HepG2 (cell line): Measurements from ENCODE around the gene PTPRC. TPM values are rescaled to one million over a fixed set of nuclear protein-coding genes. Genes with fewer than 3 reads are reported as not detected.

Source experiments
- ATAC-seq: fragments of 200-7000 bp; cut with Tn5 transposase; 3 replicates; pipeline ENCODE4 v1.9.1; 2020; ENCODE audit warnings: mild to moderate bottlenecking, moderate library complexity
- BruUV-seq: library from RNA; stranded (reverse); fragments of 400-500 nt; replicated peaks from 2 replicates; lab custom pipeline; 2021; lab: Mats Ljungman, UMichigan
- CTCF ChIA-PET: fragments of 300-600 bp; formaldehyde crosslinking; extraction: SDS; loops from one replicate; lab custom pipeline; 2021; ENCODE audit warnings: low total read pairs, inconsistent platforms, low intra/inter-chr PET ratio; lab: Yijun Ruan, JAX
- POLR2A ChIA-PET: fragments of 350-600 bp; sonication (Branson Sonifier 250); formaldehyde crosslinking; loops from one replicate; lab custom pipeline; 2020; ENCODE audit warnings: antibody characterized with exemption, inconsistent platforms; lab: Yijun Ruan, JAX
- DNase-seq: peaks from one replicate; pipeline ENCODE4 v3.0.0-alpha.2; 2015; ENCODE audit warnings: low spot score
- FAIRE-seq: peaks from 3 replicates; lab custom pipeline; 2011; peaks lifted over from hg19 to GRCh38; lab: Jason Lieb, UNC
- H2AFZ ChIP-seq: one replicate; pipeline ENCODE4 v1.6.1; 2011; ENCODE audit warnings: low read length, inconsistent platforms
- H3K27ac ChIP-seq: fragments of 300-600 bp; 3 replicates; pipeline ENCODE4 v1.8.0; 2011; ENCODE audit warnings: mixed run types, mild to moderate bottlenecking, mixed read lengths, low read length, inconsistent platforms; ENCODE audit not compliant: insufficient read depth; ENCODE audit errors: extremely low read length
- H3K27me3 ChIP-seq, 2 experiments: fragments of 200-600 bp in 1 of 2; 2 replicates in 1 of 2; 3 replicates in 1 of 2; pipeline versions ENCODE4 v1.6.0 to v1.8.0; 2011; ENCODE audit warnings: low read length in 2 of 2, mild to moderate bottlenecking in 2 of 2, moderate library complexity in 2 of 2, inconsistent platforms in 1 of 2; ENCODE audit not compliant: insufficient read depth in 2 of 2, control insufficient read depth in 1 of 2
- H3K36me3 ChIP-seq, 2 experiments: fragments of 200-600 bp in 1 of 2; replicated peaks in 1 of 2; 2 replicates in 1 of 2; 3 replicates in 1 of 2; pipeline versions ENCODE4 v1.5.1 to v1.8.0; 2011; ENCODE audit warnings: low read length in 2 of 2, inconsistent platforms in 1 of 2; ENCODE audit not compliant: insufficient read depth in 2 of 2, control insufficient read depth in 1 of 2
- H3K4me1 ChIP-seq: 2 replicates; pipeline ENCODE4 v1.5.1; 2012; ENCODE audit warnings: low read length, inconsistent platforms; ENCODE audit not compliant: insufficient read depth
- H3K4me2 ChIP-seq: 2 replicates; pipeline ENCODE4 v1.6.0; 2011; ENCODE audit warnings: low read depth, low read length, inconsistent platforms
- H3K4me3 ChIP-seq, 3 experiments: fragments of 200-600 bp in 1 of 3; sonication (generic), shearing (Covaris generic) in 1 of 3; replicated peaks in 1 of 3; 2 replicates each; pipeline ENCODE4 v1.5.1; 2011 to 2016; ENCODE audit warnings: low read length in 3 of 3, inconsistent platforms in 2 of 3, low read depth in 2 of 3, mild to moderate bottlenecking in 2 of 3, control low read depth in 1 of 3, mixed read lengths in 1 of 3; ENCODE audit not compliant: insufficient read depth in 1 of 3
- H3K79me2 ChIP-seq: one replicate; pipeline ENCODE4 v1.6.1; 2011; ENCODE audit warnings: low read length, inconsistent platforms; ENCODE audit not compliant: insufficient read depth
- H3K9ac ChIP-seq: 2 replicates; pipeline ENCODE4 v1.6.0; 2011; ENCODE audit warnings: mild to moderate bottlenecking, low read depth, low read length, inconsistent platforms; ENCODE audit not compliant: insufficient read depth
- H3K9me3 ChIP-seq: 2 replicates; pipeline ENCODE4 v1.5.1; 2012; ENCODE audit warnings: mild to moderate bottlenecking, low read length
- H4K20me1 ChIP-seq: 2 replicates; pipeline ENCODE4 v1.6.0; 2011; ENCODE audit warnings: inconsistent platforms, mild to moderate bottlenecking, low read length, moderate library complexity; ENCODE audit not compliant: insufficient read depth
- BCL3 ChIP-seq: sonication (generic); formaldehyde crosslinking; IDR thresholded peaks from 2 replicates; pipeline ENCODE4 v1.5.1; 2020; ENCODE audit warnings: mild to moderate bottlenecking, missing genetic modification reagents, moderate library complexity
- GTF2F1 ChIP-seq: fragments of 150-350 bp; IDR thresholded peaks from 2 replicates; pipeline ENCODE4 v1.6.1; 2014; ENCODE audit warnings: low read length
- PRMT3 ChIP-seq: sonication (generic); formaldehyde crosslinking; IDR thresholded peaks from 2 replicates; pipeline ENCODE4 v1.8.1; 2022; ENCODE audit warnings: low read depth, mild to moderate bottlenecking, moderate library complexity, missing genetic modification reagents, borderline replicate concordance
- SMAD9 ChIP-seq: sonication (generic); formaldehyde crosslinking; IDR thresholded peaks from 2 replicates; pipeline ENCODE4 v1.5.1; 2020; ENCODE audit warnings: mild to moderate bottlenecking, missing genetic modification reagents
- ZBTB1 ChIP-seq: sonication (generic); formaldehyde crosslinking; IDR thresholded peaks from 2 replicates; pipeline ENCODE4 v1.4.0; 2020; ENCODE audit warnings: missing genetic modification reagents, borderline replicate concordance
- ZFP36L1 ChIP-seq: sonication (generic); formaldehyde crosslinking; IDR thresholded peaks from 2 replicates; pipeline ENCODE4 v1.8.0; 2022; ENCODE audit warnings: mild to moderate bottlenecking, missing genetic modification reagents, moderate library complexity
- ZNF260 ChIP-seq: sonication (generic); formaldehyde crosslinking; IDR thresholded peaks from 2 replicates; pipeline ENCODE4 v1.4.0; 2020; ENCODE audit warnings: missing genetic modification reagents, low read depth, mild to moderate bottlenecking, borderline replicate concordance
- ZNF747 ChIP-seq: sonication (generic); formaldehyde crosslinking; IDR thresholded peaks from 2 replicates; pipeline ENCODE4 v1.8.1; 2023; ENCODE audit warnings: missing genetic modification reagents, mild to moderate bottlenecking, borderline replicate concordance
- WGBS: methylation state at CpG from one replicate; pipeline ENCODE4 v1.1.6; 2017; ENCODE audit warnings: low lambda C conversion rate; 5-methylcytosine and 5-hydroxymethylcytosine counted together
- in situ Hi-C: cut with HindIII; loops from 2 replicates; pipeline ENCODE4 v1.10.0; 2017; ENCODE audit warnings: low pct_unique_long_range_greater_than_20kb; ENCODE audit not compliant: extremely low pct_ligation_motif_present
- intact Hi-C: fragments of 100-400 bp; cut with micrococcal nuclease; formaldehyde crosslinking; loops from one replicate; pipeline ENCODE4 v1.10.0; 2022; ENCODE audit not compliant: unreplicated experiment
- polyA plus RNA-seq, 8 experiments: library from polyadenylated mRNA; depleted of rRNA in 3 of 8; stranded (reverse) in 7 of 8; unstranded in 1 of 8; fragments of >200 nt; fragmentation: Illumina TruSeq in 4 of 8; extraction: Trizol in 4 of 8; gene quantifications; 2 replicates each; pipeline versions ENCODE4 v1.2.1 to v1.2.3, GENCODE V29; 2011 to 2016; ENCODE audit warnings: low read depth in 4 of 8, missing spikeins in 1 of 8, mixed read lengths in 1 of 8; ENCODE audit not compliant: insufficient read depth in 1 of 8
- total RNA-seq, 5 experiments: library from RNA; depleted of rRNA; stranded (reverse); fragments of >200 nt; fragmentation: Illumina TruSeq; extraction: Trizol; gene quantifications; 2 replicates each; pipeline ENCODE4 v1.2.3, GENCODE V29; 2016; ENCODE audit warnings: low read depth in 1 of 5
- TF ChIP-seq, protein P1 (sequence below): sonication (generic); formaldehyde crosslinking; IDR thresholded peaks from 2 replicates; pipeline ENCODE4 v1.4.0; 2020; ENCODE audit warnings: mild to moderate bottlenecking, missing genetic modification reagents
- TF ChIP-seq, protein P2 (sequence below): sonication (generic); formaldehyde crosslinking; IDR thresholded peaks from 2 replicates; pipeline ENCODE4; 2020; ENCODE audit warnings: missing genetic modification reagents, mild to moderate bottlenecking, borderline replicate concordance
- TF ChIP-seq, protein P3 (sequence below): sonication (generic); formaldehyde crosslinking; IDR thresholded peaks from 2 replicates; pipeline ENCODE4 v1.8.1; 2022; ENCODE audit warnings: low read depth, mild to moderate bottlenecking, missing genetic modification reagents
- TF ChIP-seq, protein P4 (sequence below): sonication (generic); formaldehyde crosslinking; IDR thresholded peaks from 2 replicates; pipeline ENCODE4 v1.8.0; 2022; ENCODE audit warnings: mild to moderate bottlenecking, missing genetic modification reagents, moderate library complexity

PTPRC gene
- total and polyA plus RNA-seq, 2 of the 13 experiments (the other 11 are each of a cell fraction or from before 2014, with no cell fraction given), result not detected

DNA sequence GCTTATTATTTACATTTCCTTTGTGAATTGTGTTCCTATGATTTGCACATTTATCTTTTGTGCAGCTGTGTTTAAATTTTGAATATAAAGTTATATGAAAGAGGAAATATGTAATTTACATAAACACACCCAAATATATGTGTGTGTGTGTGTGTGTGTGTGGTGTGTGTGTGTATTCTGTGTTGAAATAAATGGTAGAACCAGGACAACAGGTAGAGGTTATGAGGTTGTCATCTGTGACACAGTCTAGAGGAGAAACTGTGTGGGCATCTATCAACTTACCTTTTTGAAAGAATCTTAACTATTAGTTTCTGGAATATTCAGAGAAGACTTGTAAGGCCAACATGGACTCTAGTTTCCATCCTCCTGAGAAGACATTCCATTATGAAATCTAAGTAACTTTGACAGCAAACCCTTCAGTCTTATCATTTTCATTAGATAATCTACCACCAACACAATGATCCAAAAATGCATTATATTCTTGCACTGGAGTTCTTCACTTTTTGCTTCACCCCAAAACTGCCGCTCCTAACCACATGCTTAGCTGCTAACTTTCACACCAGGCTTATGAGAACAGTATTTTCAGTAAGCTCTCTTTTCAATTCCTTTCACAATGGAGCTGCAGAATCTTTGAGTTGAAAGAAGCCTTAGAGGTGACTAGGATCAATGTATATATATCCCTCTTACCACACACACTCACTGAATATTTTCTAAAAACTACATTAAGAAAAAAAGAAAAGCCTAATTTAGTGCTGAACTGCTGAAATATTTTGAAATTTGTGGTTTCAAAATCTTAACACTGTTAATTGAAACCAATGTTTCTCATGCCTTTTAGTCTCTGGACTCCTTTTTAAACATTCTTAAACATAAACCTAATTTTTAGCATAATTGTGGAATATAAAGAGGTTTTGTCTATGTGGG is 21.8 kb downstream of the PTPRC start (continued):
- TF ChIP-seq, protein P1, sequence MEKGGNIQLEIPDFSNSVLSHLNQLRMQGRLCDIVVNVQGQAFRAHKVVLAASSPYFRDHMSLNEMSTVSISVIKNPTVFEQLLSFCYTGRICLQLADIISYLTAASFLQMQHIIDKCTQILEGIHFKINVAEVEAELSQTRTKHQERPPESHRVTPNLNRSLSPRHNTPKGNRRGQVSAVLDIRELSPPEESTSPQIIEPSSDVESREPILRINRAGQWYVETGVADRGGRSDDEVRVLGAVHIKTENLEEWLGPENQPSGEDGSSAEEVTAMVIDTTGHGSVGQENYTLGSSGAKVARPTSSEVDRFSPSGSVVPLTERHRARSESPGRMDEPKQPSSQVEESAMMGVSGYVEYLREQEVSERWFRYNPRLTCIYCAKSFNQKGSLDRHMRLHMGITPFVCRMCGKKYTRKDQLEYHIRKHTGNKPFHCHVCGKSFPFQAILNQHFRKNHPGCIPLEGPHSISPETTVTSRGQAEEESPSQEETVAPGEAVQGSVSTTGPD (CRISPR knock-in tag), result no peak
- TF ChIP-seq ZBTB1 (CRISPR knock-in tag), result no peak
- TF ChIP-seq BCL3 (CRISPR knock-in tag), result no peak
- TF ChIP-seq, protein P2, sequence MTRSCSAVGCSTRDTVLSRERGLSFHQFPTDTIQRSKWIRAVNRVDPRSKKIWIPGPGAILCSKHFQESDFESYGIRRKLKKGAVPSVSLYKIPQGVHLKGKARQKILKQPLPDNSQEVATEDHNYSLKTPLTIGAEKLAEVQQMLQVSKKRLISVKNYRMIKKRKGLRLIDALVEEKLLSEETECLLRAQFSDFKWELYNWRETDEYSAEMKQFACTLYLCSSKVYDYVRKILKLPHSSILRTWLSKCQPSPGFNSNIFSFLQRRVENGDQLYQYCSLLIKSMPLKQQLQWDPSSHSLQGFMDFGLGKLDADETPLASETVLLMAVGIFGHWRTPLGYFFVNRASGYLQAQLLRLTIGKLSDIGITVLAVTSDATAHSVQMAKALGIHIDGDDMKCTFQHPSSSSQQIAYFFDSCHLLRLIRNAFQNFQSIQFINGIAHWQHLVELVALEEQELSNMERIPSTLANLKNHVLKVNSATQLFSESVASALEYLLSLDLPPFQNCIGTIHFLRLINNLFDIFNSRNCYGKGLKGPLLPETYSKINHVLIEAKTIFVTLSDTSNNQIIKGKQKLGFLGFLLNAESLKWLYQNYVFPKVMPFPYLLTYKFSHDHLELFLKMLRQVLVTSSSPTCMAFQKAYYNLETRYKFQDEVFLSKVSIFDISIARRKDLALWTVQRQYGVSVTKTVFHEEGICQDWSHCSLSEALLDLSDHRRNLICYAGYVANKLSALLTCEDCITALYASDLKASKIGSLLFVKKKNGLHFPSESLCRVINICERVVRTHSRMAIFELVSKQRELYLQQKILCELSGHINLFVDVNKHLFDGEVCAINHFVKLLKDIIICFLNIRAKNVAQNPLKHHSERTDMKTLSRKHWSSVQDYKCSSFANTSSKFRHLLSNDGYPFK (CRISPR knock-in tag), result no peak

DNA sequence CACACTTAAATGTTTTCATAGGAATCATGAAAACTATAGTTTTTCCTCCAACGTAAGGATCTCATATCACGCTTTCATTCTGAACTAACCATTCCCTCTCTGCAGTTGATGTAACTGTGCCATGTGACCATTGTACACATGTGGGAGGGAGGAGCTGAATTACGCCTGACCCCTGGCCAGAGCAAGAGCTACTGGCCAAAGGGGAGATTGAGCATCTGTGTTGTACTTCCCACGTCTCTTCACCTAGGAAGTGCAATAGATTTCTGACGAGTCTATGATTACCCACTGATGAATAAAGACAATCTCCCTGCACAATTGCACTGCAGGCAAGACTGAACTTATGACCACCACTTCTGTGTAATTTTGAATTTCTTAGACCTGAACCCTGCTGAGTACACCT is 24.0 kb downstream of the PTPRC start:
- Histone ChIP-seq H3K79me2 (no peaks in the 10 kb centered on the region), H3K4me1 (no peaks in the 10 kb centered on the region), H3K27me3 (no peaks in the 10 kb centered on the region), H3K4me3 (no peak overlapping the region), H3K4me2 (no peak overlapping the region), H3K36me3 (no peaks in the 10 kb centered on the region), H2AFZ (no peak overlapping the region), H3K9me3 (no peaks in the 10 kb centered on the region), H4K20me1 (no peaks in the 10 kb centered on the region), H3K9ac (no peak overlapping the region), H3K27ac (no peak overlapping the region)
- ChIA-PET POLR2A (no interaction called here), CTCF (no interaction called here)
- DNase-seq (no peak), ATAC-seq (no peak), FAIRE-seq (no peak)
- BruUV-seq, result no TSS peak
- intact Hi-C loops (no loop called here), in situ Hi-C loops (no loop called here)
- WGBS, result 2% methylated on average over 5 of the region's 5 CpGs
- TF ChIP-seq ZFP36L1 (CRISPR knock-in tag) (no peak), GTF2F1 (no peak), PRMT3 (no peak), ZNF260 (CRISPR knock-in tag) (no peak), SMAD9 (no peak), ZNF747 (no peak)
- TF ChIP-seq, protein P3, sequence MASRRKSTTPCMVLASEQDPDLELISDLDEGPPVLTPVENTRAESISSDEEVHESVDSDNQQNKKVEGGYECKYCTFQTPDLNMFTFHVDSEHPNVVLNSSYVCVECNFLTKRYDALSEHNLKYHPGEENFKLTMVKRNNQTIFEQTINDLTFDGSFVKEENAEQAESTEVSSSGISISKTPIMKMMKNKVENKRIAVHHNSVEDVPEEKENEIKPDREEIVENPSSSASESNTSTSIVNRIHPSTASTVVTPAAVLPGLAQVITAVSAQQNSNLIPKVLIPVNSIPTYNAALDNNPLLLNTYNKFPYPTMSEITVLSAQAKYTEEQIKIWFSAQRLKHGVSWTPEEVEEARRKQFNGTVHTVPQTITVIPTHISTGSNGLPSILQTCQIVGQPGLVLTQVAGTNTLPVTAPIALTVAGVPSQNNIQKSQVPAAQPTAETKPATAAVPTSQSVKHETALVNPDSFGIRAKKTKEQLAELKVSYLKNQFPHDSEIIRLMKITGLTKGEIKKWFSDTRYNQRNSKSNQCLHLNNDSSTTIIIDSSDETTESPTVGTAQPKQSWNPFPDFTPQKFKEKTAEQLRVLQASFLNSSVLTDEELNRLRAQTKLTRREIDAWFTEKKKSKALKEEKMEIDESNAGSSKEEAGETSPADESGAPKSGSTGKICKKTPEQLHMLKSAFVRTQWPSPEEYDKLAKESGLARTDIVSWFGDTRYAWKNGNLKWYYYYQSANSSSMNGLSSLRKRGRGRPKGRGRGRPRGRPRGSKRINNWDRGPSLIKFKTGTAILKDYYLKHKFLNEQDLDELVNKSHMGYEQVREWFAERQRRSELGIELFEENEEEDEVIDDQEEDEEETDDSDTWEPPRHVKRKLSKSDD (CRISPR knock-in tag), result no peak
- TF ChIP-seq, protein P4, sequence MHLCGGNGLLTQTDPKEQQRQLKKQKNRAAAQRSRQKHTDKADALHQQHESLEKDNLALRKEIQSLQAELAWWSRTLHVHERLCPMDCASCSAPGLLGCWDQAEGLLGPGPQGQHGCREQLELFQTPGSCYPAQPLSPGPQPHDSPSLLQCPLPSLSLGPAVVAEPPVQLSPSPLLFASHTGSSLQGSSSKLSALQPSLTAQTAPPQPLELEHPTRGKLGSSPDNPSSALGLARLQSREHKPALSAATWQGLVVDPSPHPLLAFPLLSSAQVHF (CRISPR knock-in tag), result no peak
